DMS153 treated with DMSO at 0.1 percent for 48 hours (cell line): ENCODE measurements around the gene PTPRO.

Source experiments
- DNase-seq: peaks from one replicate; lab custom pipeline; 2025; ENCODE audit not compliant: unreplicated experiment; lab: John Stamatoyannopoulos, UW

The PTPRO gene

GRCh38 chr12:15550793-15551192, 228.5 kb downstream of the PTPRO start:
- no peak for DNase-seq

- no peak for DNase-seq
Measured at GRCh38 chr12:15555446-15555845, 233.1 kb downstream of the PTPRO start.

GRCh38 chr12:15556411-15557102, 234.2 kb downstream of the PTPRO start:
- no peak for DNase-seq

GRCh38 chr12:15558915-15559528, 236.7 kb downstream of the PTPRO start:
- DNase-seq = no peak

- no peak for DNase-seq
Measured at GRCh38 chr12:15561396-15561795, 239.1 kb downstream of the PTPRO start.

- no peak for DNase-seq
Measured at GRCh38 chr12:15562263-15562662, 240.0 kb downstream of the PTPRO start.

- DNase-seq = no peak
Measured at GRCh38 chr12:15563663-15564062, 241.4 kb downstream of the PTPRO start.

GRCh38 chr12:15574353-15574752, 252.0 kb downstream of the PTPRO start:
- DNase-seq = no peak

- DNase-seq = no peak
Measured at GRCh38 chr12:15575671-15576541, 253.6 kb downstream of the PTPRO start.

GRCh38 chr12:15580431-15580830, 258.1 kb downstream of the PTPRO start:
- no peak for DNase-seq

- no peak for DNase-seq
Measured at GRCh38 chr12:15581006-15581405, 258.7 kb downstream of the PTPRO start.

- DNase-seq = no peak
Measured at GRCh38 chr12:15583804-15584203, 261.5 kb downstream of the PTPRO start.

- DNase-seq = peak; percentile 12
Measured at GRCh38 chr12:15584366-15585041, 262.2 kb downstream of the PTPRO start.

GRCh38 chr12:15589328-15590032, 267.2 kb downstream of the PTPRO start:
- no peak for DNase-seq

GRCh38 chr12:15590180-15590826, 268.0 kb downstream of the PTPRO start:
- peak; percentile 52 for DNase-seq

GRCh38 chr12:15591811-15592210, 269.5 kb downstream of the PTPRO start:
- DNase-seq = no peak

GRCh38 chr12:15592934-15593333, 270.6 kb downstream of the PTPRO start:
- no peak for DNase-seq

GRCh38 chr12:15596174-15596573, 273.9 kb downstream of the PTPRO start:
- DNase-seq = no peak

- DNase-seq = peak; percentile 32
Measured at GRCh38 chr12:15597125-15597830, 275.0 kb downstream of the PTPRO start.
